ENCODE measurements around the gene FAAP20.
A peak's percentile ranks its signal among the peaks of the same experiment; 100 is the strongest.

GRCh38 chr1:2163205-2163604, 31.4 kb downstream of the FAAP20 start:
- no peak for TF ChIP-seq EZH2 (IDR thresholded peaks at IDR 0.05; ENCODE audit: low read depth, low read length, severe bottlenecking)
- no peak for TF ChIP-seq POLR2AphosphoS5 (IDR thresholded peaks at IDR 0.05; ENCODE audit: low read depth, low read length)
- peak; percentile 21 to 43; a peak in 2 of 4 replicates for TF ChIP-seq RAD21 (IDR thresholded peaks at IDR 0.05 in 1 of 2, conservative IDR thresholded peaks at IDR 0.05 in 1 of 2; ENCODE audit: low read depth in 2 of 2, low read length in 2 of 2)
- TF ChIP-seq CBX8 (IDR thresholded peaks at IDR 0.05; ENCODE audit: borderline replicate concordance, low read depth, low read length), result no peak

Data from H1 (cell line).